Right lobe of liver (tissue), 6 donors: ENCODE data around the gene TNS3. TPM values are rescaled to one million over a fixed set of nuclear protein-coding genes. Genes with fewer than 3 reads are reported as not detected.

Source experiments
- ATAC-seq, 4 donors: fragments of 200-7000 bp; cut with Tn5 transposase; one replicate each; pipeline ENCODE4 v1.9.1; 2020; ENCODE audit warnings: mild to moderate bottlenecking in 4 of 4, moderate library complexity in 4 of 4
- DNase-seq, 3 donors: peaks; one replicate each; pipeline ENCODE4 v3.0.0-alpha.2; 2020
- H3K27ac ChIP-seq, 3 donors: fragments of 200-600 bp; one replicate each; pipeline ENCODE4 v1.8.0; 2022
- H3K27me3 ChIP-seq, 2 donors: fragments of 200-600 bp; one replicate each; pipeline ENCODE4 v1.8.0; 2022
- H3K36me3 ChIP-seq, 4 donors: fragments of 200-600 bp; sonication (generic) in 1 of 4; one replicate each; pipeline versions ENCODE4 v1.5.1 to v1.8.0; 2017 to 2022; ENCODE audit warnings: control low read depth in 1 of 4
- H3K4me1 ChIP-seq, 4 donors: fragments of 200-600 bp; sonication (generic) in 1 of 4; one replicate each; pipeline versions ENCODE4 v1.5.1 to v1.8.0; 2017 to 2022; ENCODE audit warnings: control low read depth in 1 of 4
- H3K4me3 ChIP-seq, 3 donors: fragments of 200-600 bp; one replicate each; pipeline ENCODE4 v1.8.0; 2022
- H3K9me3 ChIP-seq, 4 donors: fragments of 200-600 bp; sonication (generic) in 1 of 4; one replicate each; pipeline versions ENCODE4 v1.5.1 to v1.8.0; 2017 to 2022; ENCODE audit warnings: control low read depth in 1 of 4
- CTCF ChIP-seq, 4 donors: fragments of 200-600 bp in 3 of 4; fragments of 450-650 bp in 1 of 4; IDR thresholded peaks; one replicate each; pipeline versions ENCODE4 v1.5.1 to v1.8.0; 2016 to 2022; ENCODE audit warnings: antibody characterized with exemption in 4 of 4, mild to moderate bottlenecking in 2 of 4
- POLR2A ChIP-seq: fragments of 450-650 bp; IDR thresholded peaks from one replicate; pipeline ENCODE4 v1.6.1; 2017; ENCODE audit warnings: antibody characterized with exemption, mild to moderate bottlenecking
- WGBS: methylation state at CpG from one replicate; pipeline ENCODE4 v1.1.6; 2018; ENCODE audit warnings: low coverage, low lambda C conversion rate; ENCODE audit not compliant: insufficient coverage; ENCODE audit errors: missing lambda C conversion rate; 5-methylcytosine and 5-hydroxymethylcytosine counted together
- intact Hi-C, 2 donors: fragments of 100-400 bp; cut with DNase I; formaldehyde crosslinking; loops; one replicate each; pipeline versions ENCODE4 v1.11.2 to v1.14.1; 2022
- total RNA-seq, 6 experiments: library from RNA; depleted of rRNA in 2 of 6; stranded (reverse); fragments of >200 nt in 2 of 6; fragmentation: NEBNext Ultra II Directional in 3 of 6; extraction: Animal tissue kit (Norgen Biotek cat#: 25700) in 3 of 6; gene quantifications; one replicate each; pipeline versions ENCODE4 v1.1.0 to v1.2.4, GENCODE V29; 2016 to 2023
- donor health status: DM: no; HTN: yes; CAD: no.
- donor health status: DM: no; HTN: no; CAD: no.
- donor health status: DM: no; HTN: no; CAD: no.
- donor health status: DM: no; HTN: yes; CAD: no.
- donor health status: DM: no; HTN: yes; CAD: no.

Gene TNS3
- total RNA-seq, 6 experiments from 2014 or later, result 51.2 to 95.0 (median 58.4) TPM

- ATAC-seq, result peak; percentile 18 to 63 (median 42)
- peaks cover 0 to 26% (median 10%) of the 10 kb centered on the region in 4 donors for H3K36me3 ChIP-seq
- H3K9me3 ChIP-seq, result no peaks in the 10 kb centered on the region
- intact Hi-C loops, result no loop called here
- WGBS, result 27% methylated on average over 7 of the region's 8 CpGs
- no peak for DNase-seq
- peak overlapping the region in 1 of 3 donors; percentile 17 for H3K4me3 ChIP-seq
- H3K4me1 ChIP-seq, result peaks cover 0 to 36% (median 17%) of the 10 kb centered on the region in 4 donors
- H3K27ac ChIP-seq, result peak overlapping the region; percentile 10 to 72 (median 60)
- H3K27me3 ChIP-seq, result no peaks in the 10 kb centered on the region
- TF ChIP-seq POLR2A (no peak), CTCF (IDR thresholded peaks at IDR 0.05) (no peak)
Observed at GRCh38 chr7:47405286-47405904, 176.5 kb downstream of the TNS3 start.

- intact Hi-C loops, result no loop called here
- Histone ChIP-seq H3K4me3 (no peak overlapping the region), H3K27ac (no peak overlapping the region), H3K36me3 (peaks cover 0 to 25% (median 10%) of the 10 kb centered on the region in 4 donors), H3K9me3 (no peaks in the 10 kb centered on the region), H3K27me3 (no peaks in the 10 kb centered on the region), H3K4me1 (peaks cover 0 to 36% (median 17%) of the 10 kb centered on the region in 4 donors)
- ATAC-seq (no peak), DNase-seq (peak in 1 of 3 donors; percentile 14)
- WGBS, result 75% methylated on average over 3 of the region's 3 CpGs
- no peak for TF ChIP-seq CTCF (IDR thresholded peaks at IDR 0.05)
- TF ChIP-seq POLR2A, result no peak
Observed at GRCh38 chr7:47404010-47404409, 177.9 kb downstream of the TNS3 start.

GRCh38 chr7:47402941-47403866 is 178.7 kb downstream of the TNS3 start:
- peaks cover 0 to 25% (median 13%) of the 10 kb centered on the region in 4 donors for H3K36me3 ChIP-seq
- intact Hi-C loops, result no loop called here
- H3K9me3 ChIP-seq, result no peaks in the 10 kb centered on the region
- no peak overlapping the region for H3K4me3 ChIP-seq
- no peak overlapping the region for H3K27ac ChIP-seq
- H3K27me3 ChIP-seq, result no peaks in the 10 kb centered on the region
- WGBS, result 78% methylated on average over 4 of the region's 15 CpGs
- peaks cover 0 to 36% (median 17%) of the 10 kb centered on the region in 4 donors for H3K4me1 ChIP-seq
- TF ChIP-seq POLR2A, result no peak
- no peak for TF ChIP-seq CTCF (IDR thresholded peaks at IDR 0.05)
- no peak for ATAC-seq
- DNase-seq, result peak in 1 of 3 donors; percentile 34

- Histone ChIP-seq H3K27me3 (no peaks in the 10 kb centered on the region), H3K36me3 (peaks cover 0 to 32% (median 14%) of the 10 kb centered on the region in 4 donors), H3K4me1 (peaks cover 0 to 24% (median 14%) of the 10 kb centered on the region in 4 donors), H3K9me3 (no peaks in the 10 kb centered on the region), H3K27ac (no peak overlapping the region), H3K4me3 (no peak overlapping the region)
- no peak for TF ChIP-seq CTCF (IDR thresholded peaks at IDR 0.05)
- intact Hi-C loops, result no loop called here
- ATAC-seq (no peak), DNase-seq (peak in 1 of 3 donors; percentile 27)
- WGBS, result 86% methylated on average over 5 of the region's 17 CpGs
Observed at GRCh38 chr7:47401611-47402570, 180.0 kb downstream of the TNS3 start.
